ENCODE measurements around the gene TUBA8. TPM values are rescaled to one million over a fixed set of nuclear protein-coding genes. Genes with fewer than 3 reads are reported as not detected.

TUBA8 gene
- total RNA-seq, 2 donors from 2014 or later: 1.3 to 2.9 TPM

DNA sequence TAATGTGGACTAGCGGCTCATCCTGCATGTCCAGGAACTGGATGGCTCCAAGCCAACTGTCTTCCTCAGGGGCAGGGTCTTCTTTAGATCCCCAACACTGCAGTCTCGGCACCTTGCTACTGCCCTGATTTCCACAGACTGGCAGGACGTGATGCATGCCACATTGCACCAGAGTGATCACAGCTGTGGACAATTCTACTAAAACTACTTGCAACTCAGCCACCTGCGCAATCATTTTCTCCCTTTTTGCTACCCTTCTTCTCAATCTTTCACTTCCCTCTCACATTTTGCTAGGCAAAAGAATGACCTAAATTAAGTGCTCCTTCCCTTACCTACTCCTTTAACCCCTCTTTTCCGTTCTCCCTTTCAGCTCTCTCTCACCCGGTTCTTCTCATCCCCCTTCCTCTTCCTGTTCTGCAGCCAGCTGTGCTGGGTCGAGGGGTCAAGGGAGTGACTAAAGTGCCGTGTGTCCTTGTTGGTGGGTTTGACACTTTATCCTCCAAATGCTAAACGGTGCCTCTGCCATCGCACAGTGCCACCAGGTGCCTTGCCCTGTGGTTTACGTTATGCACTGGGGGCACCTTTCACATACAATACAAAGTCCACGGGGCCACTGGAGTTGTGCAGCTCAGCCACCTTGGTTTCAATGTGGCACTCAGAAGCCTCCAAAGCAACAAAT, 44.3 kb upstream of the TUBA8 start:
- H3K36me3 ChIP-seq: no peaks in the 10 kb centered on the region
- H3K9me3 ChIP-seq: no peaks in the 10 kb centered on the region
- TF ChIP-seq POLR2AphosphoS5 (IDR thresholded peaks at IDR 0.05) (no peak), POLR2A (IDR thresholded peaks at IDR 0.05) (no peak)
- TF ChIP-seq, protein P1, sequence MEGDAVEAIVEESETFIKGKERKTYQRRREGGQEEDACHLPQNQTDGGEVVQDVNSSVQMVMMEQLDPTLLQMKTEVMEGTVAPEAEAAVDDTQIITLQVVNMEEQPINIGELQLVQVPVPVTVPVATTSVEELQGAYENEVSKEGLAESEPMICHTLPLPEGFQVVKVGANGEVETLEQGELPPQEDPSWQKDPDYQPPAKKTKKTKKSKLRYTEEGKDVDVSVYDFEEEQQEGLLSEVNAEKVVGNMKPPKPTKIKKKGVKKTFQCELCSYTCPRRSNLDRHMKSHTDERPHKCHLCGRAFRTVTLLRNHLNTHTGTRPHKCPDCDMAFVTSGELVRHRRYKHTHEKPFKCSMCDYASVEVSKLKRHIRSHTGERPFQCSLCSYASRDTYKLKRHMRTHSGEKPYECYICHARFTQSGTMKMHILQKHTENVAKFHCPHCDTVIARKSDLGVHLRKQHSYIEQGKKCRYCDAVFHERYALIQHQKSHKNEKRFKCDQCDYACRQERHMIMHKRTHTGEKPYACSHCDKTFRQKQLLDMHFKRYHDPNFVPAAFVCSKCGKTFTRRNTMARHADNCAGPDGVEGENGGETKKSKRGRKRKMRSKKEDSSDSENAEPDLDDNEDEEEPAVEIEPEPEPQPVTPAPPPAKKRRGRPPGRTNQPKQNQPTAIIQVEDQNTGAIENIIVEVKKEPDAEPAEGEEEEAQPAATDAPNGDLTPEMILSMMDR (IDR thresholded peaks at IDR 0.05): no peak
- intact Hi-C loops (cut with DNase I): no loop called here
- no peak overlapping the region for H3K4me3 ChIP-seq
- H3K27me3 ChIP-seq (replicated peaks; ENCODE audit: insufficient read depth): no peaks in the 10 kb centered on the region
- H3K4me1 ChIP-seq (replicated peaks): peaks cover 11% of the 10 kb centered on the region
- WGBS: 71% methylated on average over 12 of the region's 12 CpGs
- no peak overlapping the region for H3K27ac ChIP-seq
- no peak for DNase-seq (ENCODE audit: low spot score)

DNA sequence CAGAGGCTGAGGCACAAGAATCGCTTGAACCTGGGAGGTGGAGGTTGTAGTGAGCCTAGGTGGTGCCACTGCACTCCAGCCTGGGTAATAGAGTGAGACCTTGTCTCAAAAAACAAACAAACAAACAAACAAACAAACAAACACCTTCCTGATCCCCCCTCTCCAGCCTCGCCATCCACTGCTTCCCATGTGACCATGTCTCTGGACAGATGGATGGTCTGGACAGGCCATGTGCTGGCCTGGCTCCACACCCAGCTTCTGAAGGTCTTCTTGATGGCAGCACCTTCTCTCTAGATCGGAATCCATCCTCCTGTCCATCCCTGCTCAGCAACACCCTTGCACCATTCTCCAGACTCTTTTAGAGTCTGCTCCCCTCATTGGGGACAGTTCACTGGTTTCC, 43.5 kb upstream of the TUBA8 start:
- intact Hi-C loops (cut with DNase I): no loop called here
- H3K4me1 ChIP-seq (replicated peaks): peaks cover 11% of the 10 kb centered on the region
- DNase-seq (ENCODE audit: low spot score): no peak
- H3K36me3 ChIP-seq: no peaks in the 10 kb centered on the region
- no peaks in the 10 kb centered on the region for H3K9me3 ChIP-seq
- TF ChIP-seq POLR2A (IDR thresholded peaks at IDR 0.05) (no peak), POLR2AphosphoS5 (IDR thresholded peaks at IDR 0.05) (no peak)
- TF ChIP-seq, protein P1 (IDR thresholded peaks at IDR 0.05): no peak
- no peaks in the 10 kb centered on the region for H3K27me3 ChIP-seq (replicated peaks; ENCODE audit: insufficient read depth)
- WGBS: 95% methylated on average over 3 of the region's 3 CpGs
- no peak overlapping the region for H3K4me3 ChIP-seq
- H3K27ac ChIP-seq: peak overlapping the region; percentile 84 to 86

DNA sequence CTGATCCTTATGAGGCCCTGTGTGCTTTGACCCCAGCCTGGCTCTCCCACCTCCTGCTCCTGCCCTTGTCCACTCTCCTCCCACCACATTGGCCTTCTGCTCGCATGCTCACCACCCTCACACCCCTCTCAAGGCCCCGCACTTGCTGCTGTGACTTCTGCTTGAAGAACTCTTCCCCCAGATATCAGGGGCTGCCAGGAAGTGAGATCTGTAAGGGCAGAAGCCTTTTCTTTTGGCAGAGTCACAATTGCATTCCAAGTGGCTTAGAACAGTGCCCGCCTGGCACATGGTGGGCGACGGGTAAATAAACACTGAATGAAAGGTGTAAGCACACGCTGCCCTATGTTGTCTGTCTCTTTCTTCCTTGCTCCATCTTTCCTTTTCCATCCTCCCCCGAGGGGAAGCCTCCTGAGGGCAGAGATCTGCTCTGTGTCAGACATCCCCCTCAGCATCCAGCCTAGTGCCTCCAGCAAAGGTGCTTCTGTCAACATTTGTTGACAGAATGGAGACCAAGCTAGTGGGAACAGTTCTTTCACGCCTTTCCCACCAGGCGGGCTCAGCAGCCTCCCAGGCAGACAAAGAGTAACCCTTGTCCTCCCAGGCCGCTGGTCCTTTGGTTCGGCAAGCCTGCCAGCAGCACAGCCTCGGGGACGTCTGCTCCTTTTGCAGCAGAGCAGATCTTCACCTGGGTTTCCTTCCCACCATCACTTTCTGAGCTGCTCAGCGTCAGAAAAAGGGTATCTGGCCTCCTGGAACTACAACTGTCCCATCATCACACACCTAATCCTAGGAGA, 42.9 kb upstream of the TUBA8 start:
- peaks cover 11% of the 10 kb centered on the region for H3K4me1 ChIP-seq (replicated peaks)
- intact Hi-C loops (cut with DNase I): loop anchor here (2.0 kb wide), 1 partner anchor 43 kb away; the partner anchor contains the start of gene MICAL3
- TF ChIP-seq POLR2AphosphoS5 (IDR thresholded peaks at IDR 0.05) (no peak), POLR2A (IDR thresholded peaks at IDR 0.05) (no peak)
- TF ChIP-seq, protein P1 (IDR thresholded peaks at IDR 0.05): no peak
- H3K36me3 ChIP-seq: no peaks in the 10 kb centered on the region
- H3K4me3 ChIP-seq: no peak overlapping the region
- H3K27ac ChIP-seq: peak overlapping the region; percentile 84 to 86
- H3K9me3 ChIP-seq: no peaks in the 10 kb centered on the region
- whole genome bisulfite sequencing: 34% methylated on average over 14 of the region's 14 CpGs
- DNase-seq (ENCODE audit: low spot score): no peak
- no peaks in the 10 kb centered on the region for H3K27me3 ChIP-seq (replicated peaks; ENCODE audit: insufficient read depth)

DNA sequence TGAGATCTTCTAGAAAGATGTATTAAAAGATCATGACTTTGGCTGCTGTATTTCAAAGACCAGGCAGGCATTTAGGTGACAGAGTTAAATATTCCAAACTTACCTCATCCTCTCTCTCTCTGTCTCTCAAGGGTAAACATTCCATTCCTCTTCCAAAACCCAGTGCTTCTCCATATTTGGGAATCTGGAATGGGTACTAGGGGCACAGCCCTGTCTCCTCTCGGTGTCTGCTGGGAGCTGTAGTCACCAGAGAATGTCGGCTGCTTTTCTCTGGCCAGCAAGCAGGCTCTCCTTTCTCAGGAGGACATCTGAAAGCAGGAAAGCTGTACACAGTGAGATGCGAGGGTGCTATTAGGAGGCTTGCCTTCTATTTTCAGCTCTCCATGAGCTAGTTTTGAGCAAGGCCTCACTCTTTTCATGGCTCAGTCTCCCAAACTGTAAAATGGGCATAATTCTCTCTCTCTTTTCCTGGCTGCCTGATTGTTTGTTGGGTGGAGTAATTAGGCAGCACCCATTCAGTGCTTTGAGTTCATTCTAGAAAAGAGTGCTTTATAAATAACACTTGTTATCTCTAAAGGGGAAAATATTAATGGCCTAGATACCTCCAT, 42.1 kb upstream of the TUBA8 start:
- intact Hi-C loops (cut with DNase I): loop anchor here (2.0 kb wide), 1 partner anchor 44 kb away; the partner anchor contains the start of gene MICAL3
- Histone ChIP-seq H3K27ac (peak overlapping the region; percentile 84 to 86), H3K9me3 (no peaks in the 10 kb centered on the region)

More for the DNA sequence above, 42.1 kb upstream of the TUBA8 start:
- TF ChIP-seq POLR2AphosphoS5 (IDR thresholded peaks at IDR 0.05) (peak; percentile 67), POLR2A (IDR thresholded peaks at IDR 0.05) (no peak)
- TF ChIP-seq, protein P1 (IDR thresholded peaks at IDR 0.05): no peak
- H3K4me3 ChIP-seq: no peak overlapping the region
- WGBS: 39% methylated on average over 3 of the region's 3 CpGs
- H3K27me3 ChIP-seq (replicated peaks; ENCODE audit: insufficient read depth): no peaks in the 10 kb centered on the region
- DNase-seq (ENCODE audit: low spot score): no peak
- peaks cover 11% of the 10 kb centered on the region for H3K4me1 ChIP-seq (replicated peaks)
- H3K36me3 ChIP-seq: no peaks in the 10 kb centered on the region
